HL-60 (cell line): Measurements from ENCODE around the gene R3HCC1L.

Experiments used
- DNase-seq, 2 experiments: peaks; one replicate each; pipeline ENCODE4 v3.0.0-alpha.2; 2010 to 2020; ENCODE audit warnings: low read depth in 1 of 2, low spot score in 1 of 2
- H3K27ac ChIP-seq: fragments of 250-450 bp; sonication (Bioruptor Pico); replicated peaks from 2 replicates; pipeline ENCODE4 v1.5.1; 2020; ENCODE audit warnings: mild to moderate bottlenecking, moderate library complexity
- H3K27me3 ChIP-seq: fragments of 250-450 bp; sonication (Bioruptor Pico); 2 replicates; pipeline ENCODE4 v1.5.1; 2021; ENCODE audit warnings: mild to moderate bottlenecking, moderate library complexity; ENCODE audit not compliant: insufficient read depth, poor library complexity, severe bottlenecking
- H3K4me3 ChIP-seq: replicated peaks from 2 replicates; pipeline ENCODE4 v1.5.1; 2011; ENCODE audit warnings: mild to moderate bottlenecking, control low read depth, low read length; ENCODE audit not compliant: insufficient read depth
- GABPA ChIP-seq: IDR thresholded peaks from 2 replicates; pipeline ENCODE4 v1.6.1; 2012; ENCODE audit warnings: low read depth
- POLR2AphosphoS5 ChIP-seq: IDR thresholded peaks from 2 replicates; pipeline ENCODE4 v1.6.1; 2012; ENCODE audit warnings: low read depth
- REST ChIP-seq: IDR thresholded peaks from 2 replicates; pipeline ENCODE4 v1.6.1; 2012; ENCODE audit warnings: low read depth; ENCODE audit not compliant: insufficient replicate concordance
- SPI1 ChIP-seq: IDR thresholded peaks from 2 replicates; pipeline ENCODE4 v1.6.1; 2012; ENCODE audit warnings: low read depth, mild to moderate bottlenecking, borderline replicate concordance
- TF ChIP-seq, protein P1 (sequence below): IDR thresholded peaks from one replicate; pipeline ENCODE4 v1.5.1; 2011; ENCODE audit warnings: low read length, control low read depth, inconsistent platforms; ENCODE audit not compliant: insufficient read depth

The R3HCC1L gene

DNA sequence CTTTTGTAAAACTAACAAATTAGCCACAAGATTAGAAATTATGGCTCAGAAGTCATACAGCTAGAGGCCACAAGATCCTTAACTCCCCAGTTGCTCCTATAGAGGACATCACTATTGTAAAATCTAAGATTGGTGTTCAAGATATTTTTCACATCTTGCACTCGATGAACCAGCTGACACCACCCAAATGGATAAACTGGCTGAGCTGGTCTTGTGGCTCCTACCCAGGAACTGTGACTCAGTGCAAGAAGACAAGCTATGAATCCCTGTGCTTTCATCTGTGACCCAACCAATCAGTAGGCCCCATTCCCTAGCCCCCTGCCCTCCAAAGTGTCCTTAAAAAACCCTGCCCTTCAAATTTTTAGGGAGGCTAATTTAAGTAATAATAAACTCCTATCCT lies 27.9 kb upstream of the R3HCC1L start:
- Histone ChIP-seq H3K4me3 (no peak overlapping the region), H3K27me3 (peaks cover 3% of the 10 kb centered on the region), H3K27ac (no peak overlapping the region)
- no peak for TF ChIP-seq GABPA
- no peak for TF ChIP-seq REST
- no peak for TF ChIP-seq SPI1
- no peak for TF ChIP-seq POLR2AphosphoS5
- DNase-seq = no peak

- TF ChIP-seq SPI1 = no peak
- TF ChIP-seq POLR2AphosphoS5 = no peak
- TF ChIP-seq GABPA = no peak
- TF ChIP-seq, protein P1, sequence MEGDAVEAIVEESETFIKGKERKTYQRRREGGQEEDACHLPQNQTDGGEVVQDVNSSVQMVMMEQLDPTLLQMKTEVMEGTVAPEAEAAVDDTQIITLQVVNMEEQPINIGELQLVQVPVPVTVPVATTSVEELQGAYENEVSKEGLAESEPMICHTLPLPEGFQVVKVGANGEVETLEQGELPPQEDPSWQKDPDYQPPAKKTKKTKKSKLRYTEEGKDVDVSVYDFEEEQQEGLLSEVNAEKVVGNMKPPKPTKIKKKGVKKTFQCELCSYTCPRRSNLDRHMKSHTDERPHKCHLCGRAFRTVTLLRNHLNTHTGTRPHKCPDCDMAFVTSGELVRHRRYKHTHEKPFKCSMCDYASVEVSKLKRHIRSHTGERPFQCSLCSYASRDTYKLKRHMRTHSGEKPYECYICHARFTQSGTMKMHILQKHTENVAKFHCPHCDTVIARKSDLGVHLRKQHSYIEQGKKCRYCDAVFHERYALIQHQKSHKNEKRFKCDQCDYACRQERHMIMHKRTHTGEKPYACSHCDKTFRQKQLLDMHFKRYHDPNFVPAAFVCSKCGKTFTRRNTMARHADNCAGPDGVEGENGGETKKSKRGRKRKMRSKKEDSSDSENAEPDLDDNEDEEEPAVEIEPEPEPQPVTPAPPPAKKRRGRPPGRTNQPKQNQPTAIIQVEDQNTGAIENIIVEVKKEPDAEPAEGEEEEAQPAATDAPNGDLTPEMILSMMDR = no peak
- no peak for TF ChIP-seq REST
- DNase-seq = no peak
Measured at GRCh38 chr10:98107644-98108430, 26.6 kb upstream of the R3HCC1L start.

GRCh38 chr10:98110356-98110755 lies 24.1 kb upstream of the R3HCC1L start:
- no peak for DNase-seq
- H3K27me3 ChIP-seq = peaks cover 17% of the 10 kb centered on the region
- H3K27ac ChIP-seq = no peak overlapping the region
- H3K4me3 ChIP-seq = no peak overlapping the region
- TF ChIP-seq SPI1 (no peak), GABPA (no peak), REST (no peak), POLR2AphosphoS5 (no peak)
- TF ChIP-seq, protein P1 = no peak

More at GRCh38 chr10:98107644-98108430, 26.6 kb upstream of the R3HCC1L start:
- Histone ChIP-seq H3K27me3 (peaks cover 9% of the 10 kb centered on the region), H3K4me3 (no peak overlapping the region), H3K27ac (no peak overlapping the region)
